ENCODE measurements around the gene C1orf159. TPM values are rescaled to one million over a fixed set of nuclear protein-coding genes. Genes with fewer than 3 reads are reported as not detected.
A peak's percentile ranks its signal among the peaks of the same experiment; 100 is the strongest.

C1orf159 gene
- total RNA-seq, 2 experiments from 2014 or later, result 11.1 to 11.3 TPM

DNA sequence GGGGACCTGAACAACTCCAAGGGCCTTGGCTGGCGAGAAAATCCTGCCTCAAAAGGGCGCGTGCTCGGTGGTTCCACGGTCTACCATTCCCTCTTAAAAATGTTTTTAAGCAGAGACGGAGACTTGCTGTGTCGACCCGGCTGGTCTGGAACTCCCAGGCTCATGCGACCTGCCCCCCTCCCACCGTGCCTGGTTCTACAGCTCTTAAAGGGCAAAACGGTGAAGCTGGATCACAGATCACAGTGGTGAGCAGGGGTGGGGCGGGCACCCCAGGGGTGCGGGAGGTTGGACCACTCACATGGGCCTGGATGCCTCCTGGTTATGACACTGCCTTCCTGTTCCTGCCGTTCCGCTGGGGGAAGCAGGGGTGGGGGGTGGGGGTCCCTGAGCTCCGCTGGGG lies 4.2 kb upstream of the C1orf159 start:
- intact Hi-C loops (cut with DNase I, micrococcal nuclease), result loop anchor here in 1 of 2 experiments (5.0 kb wide), 1 partner anchor 187 kb away; the partner anchor contains the start of genes ACAP3 and PUSL1
- Histone ChIP-seq H3K27ac (ENCODE audit: low read depth in 1 of 2, low read length in 2 of 2) (no peak overlapping the region), H3K36me3 (ENCODE audit: insufficient read depth, low read length) (no peaks in the 10 kb centered on the region), H3K9me3 (ENCODE audit: control insufficient read depth in 1 of 2, insufficient read depth in 1 of 2, low read length in 2 of 2) (no peaks in the 10 kb centered on the region), H3K4me3 (ENCODE audit: low read length) (no peak overlapping the region), H3K4me1 (ENCODE audit: insufficient read depth, low read length) (peaks cover 30% of the 10 kb centered on the region), H3K27me3 (ENCODE audit: control insufficient read depth in 1 of 2, insufficient read depth in 2 of 2, low read length in 2 of 2) (peaks cover 0 to 2% of the 10 kb centered on the region in 2 experiments)
- H3K27ac Mint-ChIP-seq, result no peak overlapping the region
- POLR2A ChIA-PET, result no interaction called here
- TF ChIP-seq CTCF (IDR thresholded peaks at IDR 0.05), result no peak
- ATAC-seq (ENCODE audit: poor library complexity) (no peak), DNase-seq (peak in 2 of 14 experiments; percentile 22 to 26)
- CTCF ChIA-PET, result interaction anchor here (1.4 kb wide), 1 partner anchor 172 kb away, joined by 5 read pairs; no protein-coding TSS in a partner anchor
- H3K27me3 Mint-ChIP-seq, result no peaks in the 10 kb centered on the region
- H3K4me1 Mint-ChIP-seq (ENCODE audit: low read depth), result peaks cover 6% of the 10 kb centered on the region
- no peaks in the 10 kb centered on the region for H3K9me3 Mint-ChIP-seq
- no peak overlapping the region for H3K4me3 Mint-ChIP-seq
- no peaks in the 10 kb centered on the region for H3K36me3 Mint-ChIP-seq (ENCODE audit: low read depth)

DNA sequence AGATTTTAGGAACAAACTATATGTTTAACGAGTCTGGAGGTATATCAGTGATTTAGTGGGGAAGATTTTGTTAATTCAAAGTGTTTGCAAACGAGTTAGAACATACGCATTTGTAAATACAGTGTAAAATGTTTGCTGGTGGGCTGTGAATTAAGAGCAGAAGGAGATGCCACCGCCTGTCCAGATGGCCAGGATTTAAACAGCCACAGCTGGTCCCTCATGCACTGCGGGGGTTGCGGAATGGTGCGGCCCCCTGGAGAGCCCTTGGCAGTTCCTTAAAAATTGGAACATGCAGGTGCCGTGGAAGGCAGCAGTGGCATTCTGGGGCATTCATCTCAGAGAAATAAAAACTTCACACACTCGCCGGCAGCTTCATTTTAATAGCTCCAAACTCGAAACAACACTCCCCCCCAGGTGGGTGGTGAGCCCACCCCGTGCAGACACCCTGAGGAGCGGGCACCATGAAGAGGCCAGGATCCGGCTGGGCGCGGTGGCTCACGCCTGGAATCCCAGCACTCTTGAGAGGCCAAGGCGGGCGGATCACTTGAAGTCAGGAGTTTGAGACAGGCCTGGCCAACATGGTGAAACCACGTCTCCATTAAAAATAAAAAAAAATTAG lies 3.5 kb upstream of the C1orf159 start:
- Histone ChIP-seq H3K27ac (ENCODE audit: low read depth in 1 of 2, low read length in 2 of 2) (no peak overlapping the region), H3K27me3 (ENCODE audit: control insufficient read depth in 1 of 2, insufficient read depth in 2 of 2, low read length in 2 of 2) (peaks cover 0 to 2% of the 10 kb centered on the region in 2 experiments), H3K9me3 (ENCODE audit: control insufficient read depth in 1 of 2, insufficient read depth in 1 of 2, low read length in 2 of 2) (no peaks in the 10 kb centered on the region), H3K36me3 (ENCODE audit: insufficient read depth, low read length) (no peaks in the 10 kb centered on the region), H3K4me3 (ENCODE audit: low read length) (no peak overlapping the region), H3K4me1 (ENCODE audit: insufficient read depth, low read length) (peaks cover 37% of the 10 kb centered on the region)
- H3K4me1 Mint-ChIP-seq (ENCODE audit: low read depth), result peaks cover 13% of the 10 kb centered on the region
- DNase-seq, result no peak
- no peak for ATAC-seq (ENCODE audit: poor library complexity)
- intact Hi-C loops (cut with DNase I, micrococcal nuclease), result loop anchor here in 1 of 2 experiments (5.0 kb wide), 2 partner anchors 133 to 188 kb away; partner anchors contain the start of genes ACAP3 and PUSL1
- ChIA-PET CTCF (interaction anchor here (1.4 kb wide), 1 partner anchor 173 kb away, joined by 5 read pairs; no protein-coding TSS in a partner anchor), POLR2A (interaction anchor here (0.6 kb wide), 1 partner anchor 16 kb away, joined by 3 read pairs; no protein-coding TSS in a partner anchor)
- H3K27ac Mint-ChIP-seq, result no peak overlapping the region
- H3K4me3 Mint-ChIP-seq, result no peak overlapping the region
- TF ChIP-seq CTCF (IDR thresholded peaks at IDR 0.05), result no peak
- no peaks in the 10 kb centered on the region for H3K9me3 Mint-ChIP-seq
- H3K27me3 Mint-ChIP-seq, result no peaks in the 10 kb centered on the region
- no peaks in the 10 kb centered on the region for H3K36me3 Mint-ChIP-seq (ENCODE audit: low read depth)

DNA sequence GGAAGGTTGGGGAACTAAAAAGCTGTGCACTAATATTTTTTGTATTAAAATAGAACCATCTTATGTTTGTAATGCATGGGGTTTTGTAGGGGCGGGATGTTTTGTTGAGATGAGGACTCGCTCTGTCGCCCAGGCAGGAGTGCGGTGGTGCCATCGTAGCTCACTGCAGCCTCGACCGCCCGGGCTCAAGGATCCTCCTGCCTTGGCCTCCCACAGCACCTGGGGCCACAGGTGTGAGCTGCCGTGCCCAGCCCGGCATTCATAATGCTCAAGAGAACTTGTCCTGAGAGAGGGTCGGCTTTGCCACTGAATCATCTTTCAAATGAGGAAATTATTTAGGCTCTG lies 3.0 kb upstream of the C1orf159 start:
- ChIA-PET CTCF (no interaction called here), POLR2A (interaction anchor here (0.6 kb wide), 1 partner anchor 16 kb away, joined by 3 read pairs; no protein-coding TSS in a partner anchor)
- H3K27me3 ChIP-seq (ENCODE audit: control insufficient read depth in 1 of 2, insufficient read depth in 2 of 2, low read length in 2 of 2), result peaks cover 0 to 2% of the 10 kb centered on the region in 2 experiments
- H3K27ac Mint-ChIP-seq, result no peak overlapping the region
- peaks cover 39% of the 10 kb centered on the region for H3K4me1 ChIP-seq (ENCODE audit: insufficient read depth, low read length)
- H3K36me3 Mint-ChIP-seq (ENCODE audit: low read depth), result no peaks in the 10 kb centered on the region
- peak in 1 of 14 experiments; percentile 22 for DNase-seq
- H3K9me3 Mint-ChIP-seq, result no peaks in the 10 kb centered on the region
- peaks cover 13% of the 10 kb centered on the region for H3K4me1 Mint-ChIP-seq (ENCODE audit: low read depth)
- no peak for TF ChIP-seq CTCF (IDR thresholded peaks at IDR 0.05)
- no peaks in the 10 kb centered on the region for H3K27me3 Mint-ChIP-seq
- no peak overlapping the region for H3K4me3 Mint-ChIP-seq
- H3K9me3 ChIP-seq (ENCODE audit: control insufficient read depth in 1 of 2, insufficient read depth in 1 of 2, low read length in 2 of 2), result peaks cover 0 to 4% of the 10 kb centered on the region in 2 experiments
- no peak for ATAC-seq (ENCODE audit: poor library complexity)
- no peak overlapping the region for H3K27ac ChIP-seq (ENCODE audit: low read depth in 1 of 2, low read length in 2 of 2)
- H3K4me3 ChIP-seq (ENCODE audit: low read length), result no peak overlapping the region
- intact Hi-C loops (cut with DNase I, micrococcal nuclease), result loop anchor here in 1 of 2 experiments (5.0 kb wide), 2 partner anchors 133 to 188 kb away; partner anchors contain the start of genes ACAP3 and PUSL1
- no peaks in the 10 kb centered on the region for H3K36me3 ChIP-seq (ENCODE audit: insufficient read depth, low read length)
